ENCODE data around the gene ATRIP. TPM values are rescaled to one million over a fixed set of nuclear protein-coding genes. Genes with fewer than 3 reads are reported as not detected.

Gene ATRIP
- total RNA-seq, 1 experiment from 2014 or later: 16.1 TPM

GRCh38 chr3:48406443-48407431 lies 39.8 kb upstream of the ATRIP start:
- ChIA-PET POLR2A (ENCODE audit: unreplicated experiment) (no interaction called here), CTCF (interaction anchor here (0.8 kb wide), 1 partner anchor 30 kb away, joined by 5 read pairs; no protein-coding TSS in a partner anchor)
- H3K9me3 ChIP-seq (ENCODE audit: low read length): no peaks in the 10 kb centered on the region
- DNase-seq: no peak
- no TSS peak for BruUV-seq (replicated peaks)
- no peak overlapping the region for H2AFZ ChIP-seq (ENCODE audit: low read length)
- ATAC-seq: no peak
- H3K27ac ChIP-seq (ENCODE audit: low read length): no peak overlapping the region
- no peak for TF ChIP-seq EZH2 (IDR thresholded peaks at IDR 0.05; ENCODE audit: low read length, unreplicated experiment)
- TF ChIP-seq CTCF (conservative IDR thresholded peaks at IDR 0.05; ENCODE audit: low read depth, low read length): no peak
- TF ChIP-seq EZH2phosphoT487 (IDR thresholded peaks at IDR 0.05; ENCODE audit: borderline replicate concordance, low read length): no peak
- no peaks in the 10 kb centered on the region for H3K27me3 ChIP-seq (ENCODE audit: low read length)
- no peaks in the 10 kb centered on the region for H3K36me3 ChIP-seq (ENCODE audit: low read depth, low read length)
- no peaks in the 10 kb centered on the region for H3K79me2 ChIP-seq (ENCODE audit: low read length)
- no peak overlapping the region for H3K4me3 ChIP-seq (ENCODE audit: low read length)
- H3F3A ChIP-seq (ENCODE audit: low read length, unreplicated experiment): no peaks in the 10 kb centered on the region
- H4K20me1 ChIP-seq (ENCODE audit: low read length): no peaks in the 10 kb centered on the region
- no peaks in the 10 kb centered on the region for H3K9me2 ChIP-seq (replicated peaks; ENCODE audit: low read length)
- H3K4me2 ChIP-seq (ENCODE audit: low read length): no peak overlapping the region
- peaks cover 8% of the 10 kb centered on the region; the same call in 1 of the 2 replicates for H3K4me1 ChIP-seq (ENCODE audit: insufficient read depth, low read length)
- H3K9ac ChIP-seq (ENCODE audit: low read length): no peak overlapping the region
- intact Hi-C loops (cut with micrococcal nuclease): no loop called here

- POLR2A ChIA-PET (ENCODE audit: unreplicated experiment): interaction anchor here (0.7 kb wide), 1 partner anchor 181 kb away, joined by 4 read pairs; no protein-coding TSS in a partner anchor
- H3K9ac ChIP-seq (ENCODE audit: low read length): no peak overlapping the region
- CTCF ChIA-PET: interaction anchor here (0.8 to 0.9 kb wide), 2 partner anchors 29 kb away, joined by 5 read pairs; no protein-coding TSS in a partner anchor
- H3K36me3 ChIP-seq (ENCODE audit: low read depth, low read length): no peaks in the 10 kb centered on the region
- H3K9me2 ChIP-seq (replicated peaks; ENCODE audit: low read length): no peaks in the 10 kb centered on the region
- H3K79me2 ChIP-seq (ENCODE audit: low read length): no peaks in the 10 kb centered on the region
- no peak overlapping the region for H3K4me2 ChIP-seq (ENCODE audit: low read length)
- H4K20me1 ChIP-seq (ENCODE audit: low read length): no peaks in the 10 kb centered on the region
- no peak overlapping the region for H3K4me3 ChIP-seq (ENCODE audit: low read length)
- intact Hi-C loops (cut with micrococcal nuclease): no loop called here
- H3K27me3 ChIP-seq (ENCODE audit: low read length): no peaks in the 10 kb centered on the region
- no peaks in the 10 kb centered on the region for H3K9me3 ChIP-seq (ENCODE audit: low read length)
- DNase-seq (no peak), ATAC-seq (no peak)
- BruUV-seq (replicated peaks): no TSS peak
- H3F3A ChIP-seq (ENCODE audit: low read length, unreplicated experiment): no peaks in the 10 kb centered on the region
- no peak overlapping the region for H3K27ac ChIP-seq (ENCODE audit: low read length)
- TF ChIP-seq CTCF (conservative IDR thresholded peaks at IDR 0.05; ENCODE audit: low read depth, low read length) (no peak), EZH2phosphoT487 (IDR thresholded peaks at IDR 0.05; ENCODE audit: borderline replicate concordance, low read length) (no peak), EZH2 (IDR thresholded peaks at IDR 0.05; ENCODE audit: low read length, unreplicated experiment) (no peak)
- no peaks in the 10 kb centered on the region for H3K4me1 ChIP-seq (ENCODE audit: insufficient read depth, low read length)
- no peak overlapping the region for H2AFZ ChIP-seq (ENCODE audit: low read length)
These were observed 38.9 kb upstream of the ATRIP start for GRCh38 chr3:48407542-48408099.

All from PC-3 (cell line).